ENCODE measurements around the gene TMC6. TPM values are rescaled to one million over a fixed set of nuclear protein-coding genes. Genes with fewer than 3 reads are reported as not detected.

TMC6 gene
- total and polyA plus RNA-seq, 4 donors, result 7.7 to 61.9 (median 13.3) TPM

DNA sequence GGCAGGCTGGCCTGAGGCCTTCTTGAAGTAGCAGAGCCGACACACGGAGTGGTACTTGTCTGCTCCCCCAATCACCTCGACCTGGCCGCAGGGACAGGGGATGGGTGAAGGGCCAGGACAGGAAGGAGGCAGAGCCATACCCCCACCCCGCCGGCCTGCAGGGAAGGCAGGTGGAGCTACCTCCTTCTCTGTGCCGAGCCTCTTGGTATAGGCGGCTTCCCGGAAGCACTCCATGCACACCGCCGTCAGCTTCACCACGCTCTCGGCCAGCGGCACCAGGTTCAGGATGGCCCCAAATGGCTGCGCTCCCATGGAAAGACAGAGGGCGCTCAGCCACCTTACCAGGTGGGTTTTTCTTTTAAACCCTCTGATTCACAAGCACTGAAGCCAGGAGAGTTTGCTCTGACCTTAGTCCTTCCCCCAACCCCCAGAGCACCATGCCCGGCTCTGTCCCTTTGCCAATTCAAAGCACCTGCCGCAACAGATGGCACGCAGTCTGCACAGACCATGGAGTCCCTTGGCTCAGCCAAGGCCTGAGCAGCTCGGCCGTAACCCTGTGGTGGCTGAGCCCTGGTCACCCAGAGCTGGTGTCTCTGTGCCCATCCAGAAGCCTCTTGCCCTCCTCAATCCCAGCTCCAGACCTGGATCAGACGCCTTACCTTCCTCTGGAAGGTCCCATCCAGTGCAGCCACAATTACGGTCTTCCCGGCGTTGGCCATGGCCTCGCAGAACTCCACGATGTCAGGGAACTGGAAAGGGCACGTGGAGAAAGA, 46.5 kb upstream of the TMC6 start:
- no peak for DNase-seq (ENCODE audit: low spot score)
- peak overlapping the region; percentile 69 to 76 for H3K27ac ChIP-seq (ENCODE audit: low read depth in 1 of 2, low read length in 2 of 2)
- peak overlapping the region; percentile 7 to 49 (median 31) for H3K4me3 ChIP-seq (ENCODE audit: low read depth in 1 of 3, low read length in 3 of 3)
- H3K36me3 ChIP-seq (ENCODE audit: control insufficient read depth in 4 of 4, insufficient read depth in 3 of 4, low read depth in 1 of 4, low read length in 3 of 4), result peaks cover 0 to 21% (median 4%) of the 10 kb centered on the region in 4 donors
- H3K9ac ChIP-seq (ENCODE audit: low read depth in 1 of 2, low read length in 2 of 2), result peak overlapping the region in 1 of 2 donors; percentile 36
- WGBS, result 32% methylated on average over 28 of the region's 28 CpGs
- no peaks in the 10 kb centered on the region for H3K9me3 ChIP-seq (ENCODE audit: control insufficient read depth in 4 of 4, low read length in 3 of 4)
- H3K4me1 ChIP-seq (ENCODE audit: control insufficient read depth in 4 of 4, insufficient read depth in 4 of 4, low read length in 3 of 4), result peaks cover 13 to 48% (median 34%) of the 10 kb centered on the region in 4 donors
- TF ChIP-seq, protein P1, sequence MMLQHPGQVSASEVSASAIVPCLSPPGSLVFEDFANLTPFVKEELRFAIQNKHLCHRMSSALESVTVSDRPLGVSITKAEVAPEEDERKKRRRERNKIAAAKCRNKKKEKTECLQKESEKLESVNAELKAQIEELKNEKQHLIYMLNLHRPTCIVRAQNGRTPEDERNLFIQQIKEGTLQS (IDR thresholded peaks at IDR 0.05), result no peak
- TF ChIP-seq, protein P2, sequence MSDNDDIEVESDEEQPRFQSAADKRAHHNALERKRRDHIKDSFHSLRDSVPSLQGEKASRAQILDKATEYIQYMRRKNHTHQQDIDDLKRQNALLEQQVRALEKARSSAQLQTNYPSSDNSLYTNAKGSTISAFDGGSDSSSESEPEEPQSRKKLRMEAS (IDR thresholded peaks at IDR 0.05), result peak; percentile 76
- TF ChIP-seq SP1 (IDR thresholded peaks at IDR 0.05) (peak; percentile 40), EGR1 (IDR thresholded peaks at IDR 0.05; ENCODE audit: low read depth in 2 of 2) (peak in 1 of 2 donors; percentile 44), RXRA (IDR thresholded peaks at IDR 0.05) (peak; percentile 60 to 78), HNF4A (conservative IDR thresholded peaks at IDR 0.05) (peak in 1 of 2 donors; percentile 69), YY1 (IDR thresholded peaks at IDR 0.05) (peak; percentile 77), RAD21 (IDR thresholded peaks at IDR 0.05) (peak in 1 of 2 donors; percentile 47), TAF1 (conservative IDR thresholded peaks at IDR 0.05) (peak; percentile 9), JUND (IDR thresholded peaks at IDR 0.05) (peak in 1 of 2 donors; percentile 9), CTCF (IDR thresholded peaks at IDR 0.05; ENCODE audit: low read depth, low read length, missing input control) (peak; percentile 42), REST (IDR thresholded peaks at IDR 0.05) (no peak)
- TF ChIP-seq, protein P3, sequence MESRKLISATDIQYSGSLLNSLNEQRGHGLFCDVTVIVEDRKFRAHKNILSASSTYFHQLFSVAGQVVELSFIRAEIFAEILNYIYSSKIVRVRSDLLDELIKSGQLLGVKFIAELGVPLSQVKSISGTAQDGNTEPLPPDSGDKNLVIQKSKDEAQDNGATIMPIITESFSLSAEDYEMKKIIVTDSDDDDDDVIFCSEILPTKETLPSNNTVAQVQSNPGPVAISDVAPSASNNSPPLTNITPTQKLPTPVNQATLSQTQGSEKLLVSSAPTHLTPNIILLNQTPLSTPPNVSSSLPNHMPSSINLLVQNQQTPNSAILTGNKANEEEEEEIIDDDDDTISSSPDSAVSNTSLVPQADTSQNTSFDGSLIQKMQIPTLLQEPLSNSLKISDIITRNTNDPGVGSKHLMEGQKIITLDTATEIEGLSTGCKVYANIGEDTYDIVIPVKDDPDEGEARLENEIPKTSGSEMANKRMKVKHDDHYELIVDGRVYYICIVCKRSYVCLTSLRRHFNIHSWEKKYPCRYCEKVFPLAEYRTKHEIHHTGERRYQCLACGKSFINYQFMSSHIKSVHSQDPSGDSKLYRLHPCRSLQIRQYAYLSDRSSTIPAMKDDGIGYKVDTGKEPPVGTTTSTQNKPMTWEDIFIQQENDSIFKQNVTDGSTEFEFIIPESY (IDR thresholded peaks at IDR 0.05), result no peak
- H3K27me3 ChIP-seq (ENCODE audit: control insufficient read depth in 4 of 4, insufficient read depth in 4 of 4, low read length in 3 of 4), result no peaks in the 10 kb centered on the region
